A375 (cell line): ENCODE results near the gene POLE4. TPM values are rescaled to one million over a fixed set of nuclear protein-coding genes. Genes with fewer than 3 reads are reported as not detected.

Source experiments
- total RNA-seq: library from RNA; depleted of rRNA; stranded (reverse); fragments of >200 nt; shearing (Covaris generic); gene quantifications from 2 replicates; pipeline ENCODE4 v1.2.3, GENCODE V29; 2014; rRNA removed

POLE4 gene
- 52.5 and 53.6 TPM in 2 replicates for total RNA-seq

GRCh38 chr2:74958274-74959105, at the start of gene POLE4:
Gene POLE4, plus strand, starts transcription at chr2:74958643. Its CDS starts 37 bp downstream, at chr2:74958680.

Other genes starting within 250 kb of the POLE4 start
- gene HK2, start 124.5 kb upstream of the POLE4 start, total RNA-seq, result 29.3 and 29.6 TPM in 2 replicates
- not detected in 2 replicates for gene TACR1, start 240.9 kb downstream of the POLE4 start, total RNA-seq